Muscle of back (tissue), 13 donors: ENCODE results near the gene PHF14. TPM values are rescaled to one million over a fixed set of nuclear protein-coding genes. Genes with fewer than 3 reads are reported as not detected.
A peak's percentile ranks its signal among the peaks of the same experiment; 100 is the strongest.
"Not testable (repeated sequence)": the region's sequence is repeated elsewhere in the genome, so short reads cannot be mapped to it uniquely, and the experiment has no call there.

Experiments used
- DNase-seq, 3 donors: peaks; one replicate each; pipeline versions ENCODE4 v3.0.0 to v3.0.0-alpha.2; 2013
- long read RNA-seq, 9 donors: transcript quantifications; one replicate each; lab custom pipeline, GENCODE V29; 2026
- polyA plus RNA-seq, 10 donors: library from polyadenylated mRNA; unstranded; fragments of 120-200 nt; gene quantifications; one replicate each; pipeline ENCODE4 v1.2.1, GENCODE V29; 2013; ENCODE audit not compliant: insufficient read length in 10 of 10

Gene PHF14, protein sequence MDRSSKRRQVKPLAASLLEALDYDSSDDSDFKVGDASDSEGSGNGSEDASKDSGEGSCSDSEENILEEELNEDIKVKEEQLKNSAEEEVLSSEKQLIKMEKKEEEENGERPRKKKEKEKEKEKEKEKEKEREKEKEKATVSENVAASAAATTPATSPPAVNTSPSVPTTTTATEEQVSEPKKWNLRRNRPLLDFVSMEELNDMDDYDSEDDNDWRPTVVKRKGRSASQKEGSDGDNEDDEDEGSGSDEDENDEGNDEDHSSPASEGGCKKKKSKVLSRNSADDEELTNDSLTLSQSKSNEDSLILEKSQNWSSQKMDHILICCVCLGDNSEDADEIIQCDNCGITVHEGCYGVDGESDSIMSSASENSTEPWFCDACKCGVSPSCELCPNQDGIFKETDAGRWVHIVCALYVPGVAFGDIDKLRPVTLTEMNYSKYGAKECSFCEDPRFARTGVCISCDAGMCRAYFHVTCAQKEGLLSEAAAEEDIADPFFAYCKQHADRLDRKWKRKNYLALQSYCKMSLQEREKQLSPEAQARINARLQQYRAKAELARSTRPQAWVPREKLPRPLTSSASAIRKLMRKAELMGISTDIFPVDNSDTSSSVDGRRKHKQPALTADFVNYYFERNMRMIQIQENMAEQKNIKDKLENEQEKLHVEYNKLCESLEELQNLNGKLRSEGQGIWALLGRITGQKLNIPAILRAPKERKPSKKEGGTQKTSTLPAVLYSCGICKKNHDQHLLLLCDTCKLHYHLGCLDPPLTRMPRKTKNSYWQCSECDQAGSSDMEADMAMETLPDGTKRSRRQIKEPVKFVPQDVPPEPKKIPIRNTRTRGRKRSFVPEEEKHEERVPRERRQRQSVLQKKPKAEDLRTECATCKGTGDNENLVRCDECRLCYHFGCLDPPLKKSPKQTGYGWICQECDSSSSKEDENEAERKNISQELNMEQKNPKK
- 10 to 100 TPM; 30.5 to 46.6 (median 35.2) TPM for polyA plus RNA-seq
- long read RNA-seq, donor 1, full-length matches to known transcripts: 4 of 4 reads
- long read RNA-seq, donor 1, partial matches to known transcripts: 0 of 4 reads
- long read RNA-seq, donor 1, other reads (novel, unspliced or antisense): 0 of 4 reads
- long read RNA-seq, donor 2, partial matches to known transcripts: 5 of 9 reads
- long read RNA-seq, donor 2, other reads (novel, unspliced or antisense): 0 of 9 reads
- long read RNA-seq, donor 3: 0 reads
- long read RNA-seq, donor 4, partial matches to known transcripts: 0 of 5 reads
- long read RNA-seq, donor 4, other reads (novel, unspliced or antisense): 0 of 5 reads
- long read RNA-seq, donor 5, partial matches to known transcripts: 5 of 8 reads
- long read RNA-seq, donor 5, other reads (novel, unspliced or antisense): 0 of 8 reads
- long read RNA-seq, donor 6, partial matches to known transcripts: 0 of 5 reads
- long read RNA-seq, donor 6, other reads (novel, unspliced or antisense): 0 of 5 reads
- long read RNA-seq, donor 7, partial matches to known transcripts: 10 of 12 reads
- long read RNA-seq, donor 7, other reads (novel, unspliced or antisense): 0 of 12 reads
- long read RNA-seq, donor 8, partial matches to known transcripts: 5 of 6 reads
- long read RNA-seq, donor 8, other reads (novel, unspliced or antisense): 0 of 6 reads
- long read RNA-seq, donor 9: 0 reads

DNA sequence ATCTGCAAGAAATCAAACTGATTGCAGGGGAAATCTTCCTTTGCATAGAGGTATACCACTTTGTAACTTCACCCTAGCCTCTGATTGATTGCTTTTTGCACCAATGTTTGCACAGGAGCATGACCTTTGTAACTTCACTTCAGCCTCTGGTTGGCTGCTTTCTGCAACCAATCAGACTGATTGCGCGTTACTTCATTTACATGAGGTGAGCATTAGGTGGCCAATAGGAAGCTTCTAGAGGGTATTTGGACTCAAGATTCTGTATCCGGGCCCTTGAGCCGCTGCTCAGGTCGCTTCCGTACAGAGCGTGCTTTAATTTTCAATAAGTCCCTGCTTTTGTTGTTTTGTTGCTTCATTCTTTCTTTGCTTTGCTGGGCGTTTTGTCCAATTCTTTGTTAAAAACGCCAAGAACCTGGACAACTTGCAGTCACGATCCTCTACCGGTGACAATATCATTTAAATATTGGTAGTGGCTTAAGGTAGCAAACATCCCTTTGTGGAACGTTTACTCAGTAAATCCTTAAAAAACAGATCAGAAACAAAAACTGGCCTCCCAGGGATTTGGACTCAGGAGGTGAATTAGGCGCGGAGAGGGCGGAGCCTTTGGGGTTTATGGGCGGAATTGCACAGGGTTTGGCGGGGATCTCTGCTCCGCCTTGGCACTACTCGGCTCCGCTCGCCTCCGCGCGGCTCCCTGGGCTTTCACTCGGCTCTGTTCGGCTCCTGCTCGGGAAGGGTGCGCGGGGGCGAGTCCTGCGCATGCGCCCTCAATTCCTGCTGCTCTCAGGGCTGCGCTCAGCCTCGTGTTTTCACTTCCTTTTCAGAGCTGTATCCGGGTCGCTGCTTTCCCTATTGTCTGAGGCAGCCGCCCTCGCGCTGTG lies at the start of gene PHF14:
Gene PHF14 (plus strand): TSS at position 812 of the 881 bp plus-strand sequence. CDS start 452 bp downstream, outside the sequence.
- DNase-seq: peak; percentile 97 to 99 (median 98)

DNA sequence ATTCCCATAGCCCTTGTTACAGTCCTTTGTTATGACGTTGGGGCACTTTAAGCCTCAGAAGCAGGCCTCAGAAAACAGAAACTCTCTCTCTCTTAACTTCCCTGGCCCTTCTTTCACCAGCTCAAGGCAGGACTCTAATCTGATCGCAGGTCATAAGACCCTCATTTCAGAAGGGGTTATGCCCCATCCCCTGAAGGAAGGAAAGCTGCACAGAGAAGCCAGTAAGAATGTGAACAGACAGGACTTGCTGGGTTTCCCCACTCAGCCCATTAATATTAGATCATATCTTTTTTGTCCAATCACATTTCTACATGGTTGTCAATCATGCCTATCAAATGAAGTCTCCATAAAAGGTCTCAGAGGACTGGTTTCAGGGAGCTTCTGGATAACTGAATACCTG lies 49.3 kb upstream of the PHF14 start:
- DNase-seq: no peak

DNA sequence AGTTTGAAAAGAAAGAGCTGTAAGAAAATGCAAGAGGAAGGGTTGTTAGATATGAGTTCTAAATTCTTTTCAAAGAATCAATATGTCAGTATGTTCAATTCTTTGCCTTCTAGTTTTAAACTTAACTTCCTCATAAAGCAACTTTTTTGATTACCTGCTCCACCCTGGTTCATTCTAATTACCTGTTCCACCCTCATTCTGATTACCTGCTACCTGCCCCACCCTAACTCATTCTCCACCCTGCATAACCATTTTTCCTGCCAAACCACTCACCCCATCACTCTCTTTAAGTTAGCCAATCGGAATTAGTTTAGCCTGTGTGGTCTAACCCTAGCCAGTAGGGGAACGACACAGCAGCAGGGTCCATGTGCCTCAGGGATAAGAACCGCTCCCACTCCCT lies 45.5 kb upstream of the PHF14 start:
- DNase-seq: not testable (repeated sequence)

DNA sequence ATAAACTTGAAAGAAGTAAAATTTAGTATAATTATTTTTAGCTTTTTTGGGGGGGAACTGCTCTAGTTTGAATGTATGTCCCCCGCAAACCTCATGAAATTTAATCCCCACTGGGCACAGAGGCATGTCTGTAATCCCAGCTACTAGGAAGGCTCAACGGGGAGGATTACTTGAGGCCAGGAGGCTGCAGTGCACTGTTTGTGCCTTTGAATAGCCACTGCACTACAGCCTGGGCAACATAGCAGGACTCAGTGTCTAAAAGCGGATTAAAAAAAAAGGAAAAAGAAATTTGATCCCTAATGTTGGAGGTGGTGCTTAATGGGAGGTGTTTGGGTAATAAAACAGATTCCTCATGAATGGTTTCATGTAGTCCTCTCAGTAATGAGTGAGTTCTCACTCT lies 43.1 kb upstream of the PHF14 start:
- DNase-seq: no peak

DNA sequence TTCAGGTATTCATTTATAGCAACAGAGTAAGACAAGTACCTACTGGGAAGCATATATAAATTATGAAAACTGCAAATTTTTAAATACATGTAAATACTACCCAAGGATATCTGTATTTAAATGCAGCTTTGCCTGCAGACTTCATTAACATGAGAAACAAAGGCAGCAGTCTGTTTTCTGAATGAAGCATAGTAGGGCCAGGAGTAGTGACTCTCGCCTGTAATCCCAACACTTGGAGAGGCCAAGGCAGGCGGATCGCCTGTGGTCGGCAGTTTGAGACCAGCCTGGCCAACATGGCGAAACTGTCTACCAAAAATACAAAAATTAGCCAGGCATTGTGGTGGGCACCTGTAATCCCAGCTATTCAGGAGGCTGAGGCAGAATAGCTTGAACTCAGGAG lies 42.5 kb upstream of the PHF14 start:
- DNase-seq: no peak

DNA sequence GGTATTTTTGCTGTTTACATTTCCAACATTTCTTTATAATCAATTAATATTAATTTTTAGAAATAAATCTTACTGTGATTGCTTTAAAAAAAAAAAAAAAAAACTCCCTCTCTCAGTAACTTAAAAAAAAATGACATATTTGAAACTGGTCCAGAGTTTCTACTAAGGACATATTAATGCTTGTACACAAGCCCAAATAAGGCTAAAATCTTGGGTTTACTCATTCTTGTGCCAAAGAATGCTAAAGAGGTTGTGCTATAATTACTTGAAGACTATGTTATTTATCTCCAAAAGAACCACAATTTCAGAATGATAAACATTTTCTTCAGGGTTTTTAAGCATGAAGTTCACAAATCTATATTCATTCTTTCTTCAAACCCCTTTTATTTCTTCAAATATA lies 39.4 kb upstream of the PHF14 start:
- DNase-seq: peak in 1 of 3 donors; percentile 22

DNA sequence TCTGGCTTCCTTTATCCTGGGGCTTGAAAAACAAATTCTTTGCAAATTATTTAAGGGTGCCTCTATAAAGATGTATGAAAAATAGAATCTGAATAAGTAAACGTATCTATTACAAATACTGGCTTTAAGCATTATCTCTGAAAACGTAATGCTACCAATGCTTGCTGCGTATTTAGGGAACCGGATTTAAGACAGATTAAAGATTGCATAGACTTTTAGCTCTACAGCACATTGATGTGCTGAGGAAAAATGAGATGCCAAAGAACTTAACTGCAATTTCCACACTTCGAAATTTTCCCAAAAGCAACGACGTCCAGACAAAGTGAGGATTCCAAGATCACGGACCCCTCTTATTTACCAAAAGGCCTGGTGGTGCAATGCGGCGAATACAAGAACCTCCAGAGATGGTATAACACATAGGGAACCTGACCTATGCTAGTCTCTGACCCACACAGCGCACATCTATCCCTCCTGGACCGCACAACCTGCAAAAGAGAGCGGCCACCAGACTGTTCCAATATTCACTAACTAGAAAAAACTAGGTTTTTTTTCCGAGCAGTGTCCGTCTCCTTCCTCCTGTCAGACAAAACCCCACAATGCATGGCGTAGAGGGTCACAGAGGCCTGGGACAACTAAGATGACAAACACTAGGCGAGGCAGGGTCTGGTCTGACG lies 34.3 kb upstream of the PHF14 start:
- DNase-seq: no peak

DNA sequence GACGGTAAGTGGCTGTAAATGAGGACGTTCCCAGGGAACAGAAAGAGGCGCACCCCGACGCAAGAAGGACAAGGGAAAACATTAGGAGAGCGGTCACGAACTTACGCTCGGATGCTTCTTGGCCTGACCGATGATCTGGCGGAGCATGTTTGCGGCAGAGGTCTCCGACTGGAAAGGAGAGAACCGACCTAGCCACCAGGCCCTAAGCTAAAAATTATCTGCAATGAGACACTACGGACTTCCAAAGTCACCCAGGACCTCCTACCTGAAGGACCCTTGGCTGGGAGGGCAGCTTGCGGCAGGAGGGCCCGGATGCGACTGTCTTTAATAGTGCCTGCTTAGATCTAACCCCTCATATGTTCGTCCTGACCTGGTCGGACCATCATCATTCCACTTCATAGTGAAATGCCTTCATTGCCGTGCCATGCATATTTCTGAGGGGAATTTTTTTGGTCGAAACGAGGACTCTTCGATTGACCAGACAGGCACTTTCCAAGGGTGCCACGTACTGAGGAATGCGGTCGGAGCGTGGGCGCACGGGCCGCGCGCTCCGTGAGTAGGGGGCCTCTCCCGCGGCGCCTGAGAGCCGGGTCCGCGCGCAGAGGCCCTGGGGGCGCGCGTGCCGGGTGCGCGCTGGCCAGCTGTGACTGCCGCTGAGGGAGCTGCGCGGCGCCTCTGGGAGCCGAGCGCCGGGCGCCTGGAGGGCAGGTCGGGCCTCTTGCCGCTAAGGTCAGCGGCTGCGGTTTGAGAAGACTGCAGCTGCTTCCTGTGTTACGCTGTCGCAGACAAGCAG lies 33.6 kb upstream of the PHF14 start:
- DNase-seq: peak; percentile 95 to 98 (median 96)

DNA sequence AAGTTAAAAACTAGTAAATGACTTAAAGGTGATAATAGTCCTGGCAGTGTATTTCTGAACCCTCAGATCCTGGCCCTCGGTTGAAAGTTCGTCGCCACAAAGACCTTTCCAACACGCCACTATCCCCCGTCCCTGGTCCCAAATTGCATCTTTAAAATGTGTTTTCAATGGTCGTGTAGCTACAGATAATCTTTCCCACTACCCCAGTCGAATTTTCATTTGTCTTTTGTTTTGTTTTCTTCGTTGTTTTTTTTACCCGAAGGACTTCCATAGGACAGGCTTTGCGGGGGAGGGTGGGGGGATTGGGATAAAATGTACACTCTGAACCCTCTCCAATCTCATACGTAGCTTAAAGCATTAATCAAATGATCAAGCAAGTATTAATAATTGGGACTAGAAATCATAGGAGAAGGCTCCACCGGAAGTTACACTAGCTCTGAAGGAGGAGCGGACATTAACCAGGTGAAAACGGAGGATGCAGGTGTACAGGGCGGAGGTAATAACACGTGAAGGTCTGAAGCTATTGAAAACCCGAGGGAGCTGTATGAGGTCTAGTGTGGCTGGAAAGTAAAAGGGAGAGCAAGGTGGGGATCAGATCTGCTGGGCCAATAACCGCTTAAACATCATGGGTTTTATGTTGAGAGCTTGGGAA lies 32.8 kb upstream of the PHF14 start:
- DNase-seq: no peak

DNA sequence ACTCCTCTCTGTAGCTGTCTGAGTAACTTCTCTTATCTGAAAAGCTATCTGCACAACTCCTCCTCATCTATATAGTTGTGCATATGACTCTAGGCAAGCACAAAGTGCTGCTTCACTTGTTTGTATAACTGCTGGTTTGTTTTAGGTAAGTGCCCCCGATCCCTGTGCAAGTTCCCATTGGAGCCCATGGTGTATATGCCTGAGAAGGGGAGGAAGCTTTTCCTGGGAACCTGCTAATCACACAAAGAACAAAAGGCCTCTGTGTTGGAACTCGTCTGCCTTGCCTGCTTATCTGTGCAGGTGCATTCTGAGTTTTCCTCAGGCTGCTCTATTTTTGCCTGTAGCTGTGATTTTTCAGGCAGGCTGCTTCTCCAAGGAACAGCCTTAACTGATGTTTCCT lies 23.2 kb upstream of the PHF14 start:
- no peak for DNase-seq

DNA sequence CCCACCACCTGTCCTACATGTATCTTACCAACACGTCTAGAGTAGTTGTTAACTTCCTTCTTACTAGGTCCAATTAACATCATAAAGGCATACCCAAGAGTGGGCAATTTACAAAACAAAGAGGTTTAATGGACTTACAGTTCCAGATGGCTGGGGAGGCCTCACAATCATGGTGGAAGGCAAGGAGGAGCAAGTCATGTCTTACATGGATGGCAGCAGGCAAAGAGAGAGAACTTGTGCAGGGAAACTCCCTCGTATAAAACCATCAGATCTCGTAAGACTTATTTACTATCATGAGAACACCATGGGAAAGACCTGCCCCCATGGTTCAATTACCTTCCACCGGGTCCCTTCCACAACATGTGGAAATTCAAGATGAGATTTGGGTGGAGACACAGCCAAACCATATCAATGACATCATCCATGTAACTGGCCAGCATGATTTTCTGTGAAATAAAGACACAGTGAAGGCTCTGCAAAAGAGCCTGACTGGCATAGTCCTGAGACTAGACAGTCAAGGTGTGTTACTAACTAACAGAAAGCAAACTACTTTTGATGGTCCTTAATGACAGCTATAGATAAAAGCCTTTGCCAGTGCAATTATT lies 22.6 kb upstream of the PHF14 start:
- not testable (repeated sequence) for DNase-seq

DNA sequence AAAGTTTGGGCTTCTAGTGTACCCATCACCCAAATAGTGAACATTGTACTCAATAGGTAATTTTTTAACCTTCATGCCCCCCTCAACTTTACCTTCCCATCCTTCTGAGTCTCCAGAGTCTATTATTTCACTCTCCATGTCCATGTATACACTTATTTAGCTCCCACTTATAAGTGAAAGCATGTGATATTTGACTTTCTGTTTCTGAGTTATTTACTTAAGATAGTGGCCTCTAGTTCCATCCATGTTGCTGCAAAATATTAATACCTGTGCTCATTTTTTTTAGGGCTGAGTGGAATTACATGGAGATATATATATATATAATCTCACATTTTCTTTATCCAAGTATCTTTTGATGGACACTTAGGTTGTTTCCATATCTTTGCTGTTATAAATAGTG lies 21.1 kb upstream of the PHF14 start:
- no peak for DNase-seq

DNA sequence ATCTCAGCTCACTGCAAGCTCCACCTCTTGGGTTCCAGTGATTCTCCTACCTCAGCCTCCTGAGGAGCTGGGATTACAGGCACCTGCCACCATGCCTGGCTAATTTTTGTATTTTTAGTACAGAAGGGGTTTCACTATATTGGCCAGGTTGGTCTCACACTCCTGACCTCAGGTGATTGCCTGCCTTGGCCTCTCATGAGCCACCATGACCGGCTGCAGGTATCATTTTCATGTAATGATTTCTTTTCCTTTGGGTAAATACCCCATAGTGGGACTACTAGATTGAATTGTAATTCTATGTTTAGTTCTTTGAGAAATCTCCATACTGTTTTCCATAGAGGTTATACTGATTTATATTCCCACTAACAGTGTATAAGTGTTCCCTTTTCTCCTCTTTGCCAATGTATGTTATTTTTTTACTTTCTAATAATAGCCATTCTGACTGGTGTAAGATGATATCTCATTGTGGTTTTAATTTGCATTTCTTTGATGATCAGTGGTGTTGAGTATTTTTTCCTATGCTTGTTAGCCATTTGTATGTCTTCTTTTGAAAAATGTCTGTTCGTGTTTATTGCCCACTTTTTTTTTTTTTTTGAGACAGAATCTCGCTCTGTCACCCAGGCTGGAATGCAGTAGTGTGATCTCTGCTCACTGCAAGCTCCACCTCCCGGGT lies 20.5 kb upstream of the PHF14 start:
- not testable (repeated sequence) for DNase-seq

DNA sequence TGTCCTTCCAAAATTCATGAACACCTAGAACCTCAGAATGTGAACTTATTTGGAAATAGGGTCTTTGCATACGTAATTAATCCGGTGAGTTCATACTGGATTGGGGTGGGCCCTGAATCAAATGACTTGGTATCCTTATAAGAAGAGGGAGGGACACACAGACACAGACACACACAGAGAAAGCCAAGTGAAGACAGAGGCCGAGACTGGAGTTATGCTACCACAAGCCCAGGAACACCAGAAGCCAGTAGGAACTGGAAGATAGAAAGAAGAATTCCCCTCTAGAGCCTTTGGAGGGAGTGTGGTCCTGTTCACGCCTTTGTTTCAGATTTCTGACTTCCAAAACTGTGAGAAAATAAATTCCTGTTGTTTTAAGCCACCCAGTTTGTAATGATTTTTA lies 17.1 kb upstream of the PHF14 start:
- no peak for DNase-seq

DNA sequence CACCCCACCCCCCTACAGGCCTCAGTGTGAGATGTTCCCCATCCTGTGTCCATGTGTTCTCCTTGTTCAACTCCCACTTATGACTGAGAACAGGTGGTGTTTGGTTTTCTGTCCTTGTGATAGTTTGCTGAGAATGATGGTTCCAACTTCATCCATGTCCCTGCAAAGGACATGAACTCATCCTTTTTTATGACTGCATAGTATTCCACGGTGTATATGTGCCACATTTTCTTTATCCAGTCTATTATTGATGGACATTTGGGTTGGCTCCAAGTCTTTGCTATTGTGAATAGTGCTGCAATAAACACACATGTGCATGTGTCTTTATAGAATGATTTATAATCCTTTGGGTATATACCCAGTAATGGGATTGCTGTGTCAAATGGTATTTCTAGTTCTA lies 13.4 kb upstream of the PHF14 start:
- DNase-seq: not testable (repeated sequence)

DNA sequence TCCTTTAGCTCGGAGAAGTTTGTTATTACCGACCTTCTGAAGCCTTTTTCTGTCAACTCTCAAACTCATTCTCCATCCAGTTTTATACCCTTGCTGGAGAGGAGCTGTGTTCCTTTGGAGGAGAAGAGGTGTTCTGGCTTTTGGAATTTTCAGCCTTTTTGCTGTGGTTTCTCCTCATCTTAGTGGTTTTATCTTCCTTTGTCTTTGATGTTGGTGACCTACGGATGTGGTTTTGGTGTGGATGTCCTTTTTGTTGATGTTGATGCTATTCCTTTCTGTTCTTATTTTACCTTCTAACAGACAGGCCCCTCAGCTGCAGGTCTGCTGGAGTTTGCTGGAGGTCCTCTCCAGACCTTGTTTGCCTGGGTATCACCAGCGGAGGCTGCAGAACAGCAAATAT lies 8.7 kb upstream of the PHF14 start:
- not testable (repeated sequence) for DNase-seq

DNA sequence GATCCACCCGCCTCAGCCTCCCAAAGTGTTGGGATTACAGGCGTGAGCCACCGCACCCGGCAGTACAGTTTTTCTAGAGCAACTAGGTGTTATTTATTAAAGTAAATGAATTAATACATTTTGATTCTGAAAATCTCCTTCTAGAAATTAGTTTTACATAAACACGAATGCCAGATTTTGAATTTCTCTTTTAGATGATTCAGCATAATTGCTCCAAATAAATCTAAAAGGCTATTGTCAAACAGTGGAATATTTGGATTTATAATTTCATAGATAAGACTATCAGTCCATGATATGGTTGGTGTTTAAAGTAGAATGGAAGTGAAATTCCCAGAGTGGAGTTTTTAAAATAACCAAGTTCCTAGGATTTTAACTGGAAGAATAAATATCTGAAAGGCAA lies 1.5 kb upstream of the PHF14 start:
- no peak for DNase-seq
